Gastroesophageal sphincter (tissue), 4 donors: ENCODE data around the gene MEOX1. TPM values are rescaled to one million over a fixed set of nuclear protein-coding genes. Genes with fewer than 3 reads are reported as not detected.

Experiments
- ATAC-seq: fragments of 150-250 bp; one replicate; pipeline ENCODE4 v1.9.1; 2016; ENCODE audit warnings: mild to moderate bottlenecking, moderate library complexity
- H3K27ac ChIP-seq, 4 donors: fragments of 200-600 bp; sonication (generic) in 3 of 4; 1 replicate in 3 of 4; 2 replicates in 1 of 4; pipeline ENCODE4 v1.5.1; 2016 to 2019
- H3K27me3 ChIP-seq: fragments of 200-600 bp; sonication (generic); one replicate; pipeline ENCODE4 v1.5.1; 2019
- H3K36me3 ChIP-seq, 2 donors: fragments of 200-600 bp; sonication (generic); one replicate each; pipeline ENCODE4 v1.5.1; 2019; ENCODE audit warnings: control low read depth in 1 of 2
- H3K4me1 ChIP-seq, 3 donors: fragments of 200-600 bp; sonication (generic); 1 replicate in 2 of 3; 2 replicates in 1 of 3; pipeline ENCODE4 v1.5.1; 2016 to 2019; ENCODE audit warnings: control low read depth in 2 of 3
- H3K4me3 ChIP-seq, 2 donors: fragments of 200-600 bp; sonication (generic); one replicate each; pipeline ENCODE4 v1.5.1; 2019; ENCODE audit warnings: mild to moderate bottlenecking in 1 of 2, moderate library complexity in 1 of 2
- H3K9me3 ChIP-seq, 3 donors: fragments of 200-600 bp; sonication (generic); one replicate each; pipeline ENCODE4 v1.5.1; 2017 to 2019; ENCODE audit warnings: control low read depth in 2 of 3
- EP300 ChIP-seq: sonication (generic); formaldehyde crosslinking; IDR thresholded peaks from one replicate; pipeline ENCODE4 v1.6.1; 2017; ENCODE audit warnings: antibody characterized with exemption, mild to moderate bottlenecking
- POLR2A ChIP-seq, 2 donors: fragments of 450-650 bp; IDR thresholded peaks; one replicate each; pipeline ENCODE4 v1.6.1; 2017; ENCODE audit warnings: antibody characterized with exemption in 2 of 2, mild to moderate bottlenecking in 2 of 2, moderate library complexity in 1 of 2
- POLR2AphosphoS5 ChIP-seq: sonication (generic); formaldehyde crosslinking; IDR thresholded peaks from one replicate; pipeline ENCODE4 v1.6.1; 2017; ENCODE audit warnings: antibody characterized with exemption
- WGBS, 2 donors: methylation state at CpG; one replicate each; pipeline ENCODE4 v1.1.5; 2018; ENCODE audit warnings: low coverage in 1 of 2; 5-methylcytosine and 5-hydroxymethylcytosine counted together
- total RNA-seq, 4 donors: library from RNA; depleted of rRNA; stranded (reverse); fragments of >200 nt; gene quantifications; one replicate each; pipeline ENCODE4 v1.1.0, GENCODE V29; 2016
- TF ChIP-seq, protein P1 (sequence below), 4 experiments: fragments of 200-600 bp in 2 of 4; fragments of 450-650 bp in 2 of 4; sonication (generic) in 1 of 4; IDR thresholded peaks; one replicate each; pipeline ENCODE4 v1.5.1; 2017 to 2019; ENCODE audit warnings: antibody characterized with exemption in 4 of 4, mild to moderate bottlenecking in 2 of 4, moderate library complexity in 2 of 4

The MEOX1 gene
- total RNA-seq, 4 donors from 2014 or later: 5.3 to 11.8 (median 7.6) TPM

DNA sequence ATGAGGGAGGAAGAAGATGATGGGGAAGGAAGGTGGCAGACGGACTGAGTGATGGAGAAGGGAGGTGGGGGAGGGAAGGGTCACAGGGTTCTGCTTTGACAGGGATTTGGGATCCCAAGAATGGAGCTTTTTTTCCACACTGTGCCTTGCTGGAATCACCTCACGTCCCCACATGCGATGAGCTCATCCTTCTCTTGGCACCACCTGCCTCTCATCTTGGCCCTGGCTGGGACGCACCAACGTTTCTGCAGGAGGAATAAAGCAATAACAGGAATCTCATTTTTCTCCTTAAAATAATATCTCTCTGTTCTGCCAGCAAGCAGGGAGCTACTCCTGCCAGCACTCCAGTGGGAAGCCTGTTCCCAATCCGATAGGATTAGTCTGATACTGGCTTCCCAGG is 47.8 kb downstream of the MEOX1 start:
- no peak overlapping the region for H3K4me3 ChIP-seq
- H3K4me1 ChIP-seq: peaks cover 0 to 18% (median 4%) of the 10 kb centered on the region in 3 donors
- no peaks in the 10 kb centered on the region for H3K9me3 ChIP-seq
- no peak for ATAC-seq
- H3K27me3 ChIP-seq: peaks cover 7% of the 10 kb centered on the region
- no peak overlapping the region for H3K27ac ChIP-seq
- WGBS, 2 donors: 40 to 48% methylated on average over 6 of the region's 6 CpGs
- TF ChIP-seq, protein P1, sequence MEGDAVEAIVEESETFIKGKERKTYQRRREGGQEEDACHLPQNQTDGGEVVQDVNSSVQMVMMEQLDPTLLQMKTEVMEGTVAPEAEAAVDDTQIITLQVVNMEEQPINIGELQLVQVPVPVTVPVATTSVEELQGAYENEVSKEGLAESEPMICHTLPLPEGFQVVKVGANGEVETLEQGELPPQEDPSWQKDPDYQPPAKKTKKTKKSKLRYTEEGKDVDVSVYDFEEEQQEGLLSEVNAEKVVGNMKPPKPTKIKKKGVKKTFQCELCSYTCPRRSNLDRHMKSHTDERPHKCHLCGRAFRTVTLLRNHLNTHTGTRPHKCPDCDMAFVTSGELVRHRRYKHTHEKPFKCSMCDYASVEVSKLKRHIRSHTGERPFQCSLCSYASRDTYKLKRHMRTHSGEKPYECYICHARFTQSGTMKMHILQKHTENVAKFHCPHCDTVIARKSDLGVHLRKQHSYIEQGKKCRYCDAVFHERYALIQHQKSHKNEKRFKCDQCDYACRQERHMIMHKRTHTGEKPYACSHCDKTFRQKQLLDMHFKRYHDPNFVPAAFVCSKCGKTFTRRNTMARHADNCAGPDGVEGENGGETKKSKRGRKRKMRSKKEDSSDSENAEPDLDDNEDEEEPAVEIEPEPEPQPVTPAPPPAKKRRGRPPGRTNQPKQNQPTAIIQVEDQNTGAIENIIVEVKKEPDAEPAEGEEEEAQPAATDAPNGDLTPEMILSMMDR (IDR thresholded peaks at IDR 0.05): no peak
- TF ChIP-seq EP300: no peak
- TF ChIP-seq POLR2A (IDR thresholded peaks at IDR 0.05): no peak
- TF ChIP-seq POLR2AphosphoS5: no peak
- no peaks in the 10 kb centered on the region for H3K36me3 ChIP-seq

DNA sequence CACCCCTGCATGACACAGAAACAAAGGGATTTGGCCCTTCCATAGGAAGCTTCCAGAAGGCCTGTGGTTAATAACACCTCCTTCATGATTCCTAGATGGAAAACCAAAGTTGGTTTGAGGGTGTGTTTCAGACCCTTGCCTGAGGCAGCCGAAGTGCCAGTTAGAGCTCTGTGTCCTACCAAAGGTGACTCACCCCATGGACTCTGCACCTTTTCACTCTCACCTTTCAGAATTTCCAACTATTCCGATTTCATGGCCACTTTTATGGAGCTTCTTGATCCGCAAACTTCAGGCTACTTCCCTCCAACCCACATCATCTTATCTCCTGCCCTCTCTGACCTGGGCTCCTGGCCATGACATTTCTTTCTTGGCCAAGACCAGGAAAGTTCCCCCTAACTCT is 49.2 kb downstream of the MEOX1 start:
- H3K36me3 ChIP-seq: no peaks in the 10 kb centered on the region
- ATAC-seq: no peak
- no peak overlapping the region for H3K27ac ChIP-seq
- H3K9me3 ChIP-seq: no peaks in the 10 kb centered on the region
- TF ChIP-seq POLR2AphosphoS5 (no peak), POLR2A (IDR thresholded peaks at IDR 0.05) (no peak), EP300 (no peak)
- TF ChIP-seq, protein P1 (IDR thresholded peaks at IDR 0.05): no peak
- H3K4me3 ChIP-seq: no peak overlapping the region
- peaks cover 7% of the 10 kb centered on the region for H3K27me3 ChIP-seq
- WGBS, 2 donors: 91 to 100% methylated on average over 3 of the region's 3 CpGs
- H3K4me1 ChIP-seq: peaks cover 0 to 18% (median 4%) of the 10 kb centered on the region in 3 donors

DNA sequence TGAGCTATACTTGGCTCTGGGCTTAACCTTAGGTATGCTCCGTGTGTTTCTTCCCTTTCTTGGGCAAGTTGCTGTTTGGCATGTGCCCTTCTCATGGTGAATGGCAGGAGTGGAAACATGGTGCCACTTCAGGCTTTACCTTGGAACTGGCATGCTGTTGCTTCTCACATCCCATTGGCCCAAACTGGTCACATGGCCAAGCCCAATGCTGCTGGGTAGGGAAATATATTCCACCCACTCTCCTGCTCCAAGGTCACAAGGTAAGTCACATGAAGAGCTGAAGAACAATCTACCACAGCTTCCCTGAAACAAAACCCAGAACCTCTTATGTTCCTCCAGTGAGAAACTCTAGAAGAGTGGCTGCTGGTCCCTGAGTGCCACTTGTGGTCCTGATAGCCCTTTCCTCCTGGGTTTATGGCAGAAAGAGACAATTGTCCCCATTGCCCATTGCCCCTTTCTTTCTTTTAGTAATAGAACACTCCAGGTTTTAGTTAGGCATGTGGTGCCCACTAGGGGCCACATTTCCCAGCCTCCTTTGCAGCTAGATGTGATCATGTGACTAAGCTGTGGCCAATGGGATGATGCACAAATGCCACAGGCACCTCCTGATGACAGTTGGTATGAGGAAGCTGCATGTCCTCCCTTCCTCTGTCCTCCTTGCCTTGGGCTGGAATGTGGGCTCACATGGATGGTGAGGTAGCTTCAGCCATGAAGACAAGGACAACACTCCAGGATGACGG is 50.3 kb downstream of the MEOX1 start:
- Histone ChIP-seq H3K4me1 (peaks cover 0 to 18% (median 4%) of the 10 kb centered on the region in 3 donors), H3K27ac (no peak overlapping the region), H3K27me3 (peaks cover 7% of the 10 kb centered on the region), H3K36me3 (no peaks in the 10 kb centered on the region), H3K4me3 (no peak overlapping the region), H3K9me3 (no peaks in the 10 kb centered on the region)
- TF ChIP-seq, protein P1 (IDR thresholded peaks at IDR 0.05): no peak
- TF ChIP-seq POLR2A (IDR thresholded peaks at IDR 0.05) (no peak), POLR2AphosphoS5 (no peak), EP300 (no peak)
- 78 to 100% methylated on average over 1 to 2 of the region's 2 CpGs for WGBS, 2 donors
- ATAC-seq: no peak

DNA sequence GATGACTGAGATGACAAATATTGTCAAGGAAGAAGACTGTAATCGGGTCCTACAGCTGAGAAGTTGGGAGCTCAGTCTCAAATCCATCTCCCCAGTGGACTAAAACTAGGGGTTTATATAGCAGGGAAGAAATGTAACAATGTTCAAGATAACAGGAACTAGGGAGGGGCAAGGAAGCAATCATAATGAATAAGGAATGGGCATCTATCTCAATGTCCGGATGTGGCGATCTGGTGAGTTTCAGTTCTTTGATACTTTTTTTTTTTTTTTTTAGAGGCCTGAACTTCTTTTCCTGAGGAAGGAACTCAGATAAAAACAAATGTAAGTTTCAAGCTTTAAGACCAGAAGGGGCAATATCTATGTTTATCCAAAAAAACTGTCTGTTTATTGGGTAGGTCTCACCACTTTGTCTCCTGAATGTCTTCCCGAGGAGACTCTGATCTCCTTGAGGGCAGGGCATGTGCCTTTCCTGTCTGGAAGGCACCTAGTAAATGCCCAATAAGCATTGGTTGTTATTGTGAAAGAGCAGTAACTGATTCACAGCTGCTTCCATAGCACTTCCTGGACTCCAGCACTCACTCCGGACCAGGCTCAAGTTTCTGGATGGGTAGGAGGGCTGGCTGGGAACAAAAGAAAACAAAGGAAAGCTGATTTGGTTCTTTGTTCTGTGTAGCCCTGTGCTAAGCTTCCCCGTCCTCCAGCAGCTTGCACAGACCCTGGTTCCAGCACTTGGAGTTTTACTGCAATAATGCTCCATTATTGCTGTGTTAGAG is 51.9 kb downstream of the MEOX1 start:
- peaks cover 7% of the 10 kb centered on the region for H3K27me3 ChIP-seq
- H3K4me3 ChIP-seq: no peak overlapping the region
- WGBS, 2 donors: 68 to 85% methylated on average over 4 to 6 of the region's 6 CpGs
- no peak for TF ChIP-seq EP300
- no peak for TF ChIP-seq POLR2A (IDR thresholded peaks at IDR 0.05)
- no peak for TF ChIP-seq POLR2AphosphoS5
- TF ChIP-seq, protein P1 (IDR thresholded peaks at IDR 0.05): no peak
- H3K9me3 ChIP-seq: no peaks in the 10 kb centered on the region
- no peaks in the 10 kb centered on the region for H3K36me3 ChIP-seq
- ATAC-seq: no peak
- H3K27ac ChIP-seq: no peak overlapping the region
- H3K4me1 ChIP-seq: peaks cover 0 to 15% (median 4%) of the 10 kb centered on the region in 3 donors
